RWPE1 (cell line): ENCODE results near the gene IGF2BP3.

Source experiments
- CTCF ChIA-PET: fragments of 350-600 bp; sonication (Branson Sonifier 250); formaldehyde crosslinking; extraction: SDS; loops from one replicate; lab custom pipeline; 2021; lab: Yijun Ruan, JAX
- POLR2A ChIA-PET: fragments of 400-600 bp; formaldehyde crosslinking; extraction: SDS; loops from one replicate; lab custom pipeline; 2020; ENCODE audit warnings: antibody characterized with exemption; ENCODE audit not compliant: low non-redundant PET; lab: Yijun Ruan, JAX
- DNase-seq: peaks from one replicate; pipeline ENCODE4 v3.0.0; 2012; ENCODE audit warnings: low spot score
- H3K27ac ChIP-seq: fragments of 450-650 bp; 2 replicates; pipeline ENCODE4 v1.5.1; 2017
- CTCF ChIP-seq: fragments of 450-650 bp; conservative IDR thresholded peaks from 2 replicates; pipeline ENCODE4 v1.5.1; 2017; ENCODE audit warnings: low read depth, mild to moderate bottlenecking

Gene IGF2BP3

DNA sequence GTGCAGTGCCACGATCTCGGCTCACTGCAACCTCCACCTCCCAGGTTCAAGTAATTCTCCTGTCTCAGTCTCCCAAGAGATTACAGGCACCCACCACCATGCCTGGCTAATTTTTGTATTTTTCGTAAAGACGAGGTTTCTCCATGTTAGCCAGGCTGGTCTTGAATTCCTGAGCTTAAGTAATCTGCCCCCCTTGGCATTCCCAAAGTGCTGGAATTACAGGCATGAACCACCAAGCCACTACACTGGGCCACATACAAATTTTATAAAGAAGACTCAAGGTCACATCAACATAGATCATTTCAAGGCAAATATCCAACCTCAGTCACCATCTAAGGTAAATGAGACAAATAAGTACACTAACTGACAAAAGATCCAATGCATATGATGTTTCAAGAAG lies 32.1 kb downstream of the IGF2BP3 start:
- POLR2A ChIA-PET: no interaction called here
- H3K27ac ChIP-seq: no peak overlapping the region
- CTCF ChIA-PET: no interaction called here
- DNase-seq: no peak
- no peak for TF ChIP-seq CTCF

GRCh38 chr7:23434147-23434917 lies 36.0 kb downstream of the IGF2BP3 start:
- ChIA-PET POLR2A (no interaction called here), CTCF (interaction anchor here (0.6 kb wide), 1 partner anchor 110 kb away, joined by 4 read pairs; no protein-coding TSS in a partner anchor)
- DNase-seq: no peak
- TF ChIP-seq CTCF: no peak
- no peak overlapping the region for H3K27ac ChIP-seq

DNA sequence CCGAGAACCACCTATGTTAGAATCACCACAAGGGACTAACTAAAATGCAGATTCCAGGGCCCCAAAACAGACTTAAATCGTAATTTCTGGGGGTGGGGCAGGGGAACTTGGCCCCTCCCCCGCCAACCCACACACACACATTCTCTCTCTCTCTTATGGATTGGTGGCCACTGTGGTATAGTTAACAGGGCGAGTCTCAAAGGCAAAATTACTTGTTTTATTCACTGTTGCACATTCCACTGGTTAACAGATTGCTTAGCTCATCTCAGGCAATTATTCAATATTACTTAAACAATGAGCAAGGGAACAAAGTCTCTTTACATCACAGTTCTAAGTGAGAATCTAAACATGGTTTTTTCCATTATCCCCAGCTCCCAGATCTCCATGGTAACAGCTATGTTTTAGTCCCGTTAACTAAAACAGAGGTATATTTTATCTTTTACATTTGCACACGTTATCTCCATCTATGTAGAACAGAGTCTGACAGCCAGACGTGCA lies 38.5 kb downstream of the IGF2BP3 start:
- DNase-seq: no peak
- CTCF ChIA-PET: interaction anchor here (0.6 to 3.2 kb wide), 3 partner anchors 31 to 122 kb away, joined by 3 to 20 read pairs (median 5); no protein-coding TSS in a partner anchor
- no peak for TF ChIP-seq CTCF
- no peak overlapping the region for H3K27ac ChIP-seq
- POLR2A ChIA-PET: no interaction called here

DNA sequence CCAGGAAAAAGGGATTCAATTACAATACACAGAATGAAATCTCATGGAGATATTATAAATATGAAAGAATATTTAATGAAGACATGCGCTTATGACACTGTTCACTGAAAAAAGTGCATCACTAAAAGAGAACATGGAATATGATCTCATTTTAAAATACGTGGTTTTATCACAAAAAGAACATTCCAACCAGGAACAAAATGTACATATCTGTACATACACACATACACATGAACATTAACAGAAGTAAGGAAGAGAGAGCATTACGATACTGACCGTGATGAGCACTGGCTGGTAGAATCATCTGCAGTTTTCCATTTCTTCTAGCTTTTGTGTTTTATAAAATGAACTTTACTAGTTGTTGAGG lies 39.4 kb downstream of the IGF2BP3 start:
- no peak overlapping the region for H3K27ac ChIP-seq
- POLR2A ChIA-PET: interaction anchor here (0.6 kb wide), 2 partner anchors 9 to 18 kb away, joined by 3 read pairs; no protein-coding TSS in a partner anchor
- TF ChIP-seq CTCF: no peak
- CTCF ChIA-PET: interaction anchor here (0.6 to 3.2 kb wide), 9 partner anchors 14 to 136 kb away, joined by 3 to 20 read pairs (median 3); no protein-coding TSS in a partner anchor
- no peak for DNase-seq

DNA sequence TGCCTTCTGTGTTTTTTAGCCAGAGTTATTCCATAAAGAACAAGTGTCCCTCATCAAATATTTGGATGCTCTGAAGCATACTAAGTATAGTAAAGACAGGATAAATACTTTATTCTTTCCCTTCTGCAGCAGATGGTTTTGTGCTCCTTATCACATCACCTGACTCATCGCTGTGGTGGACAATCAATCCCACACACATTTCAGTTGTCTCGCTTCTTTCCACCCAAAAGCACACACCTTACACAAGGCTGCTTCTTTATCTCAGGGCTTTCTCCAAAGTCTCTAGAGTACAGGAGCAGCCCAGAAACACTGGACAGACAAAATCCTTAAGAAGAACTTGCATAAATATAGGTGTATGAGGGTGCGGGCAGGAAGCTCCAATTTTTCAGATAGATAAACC lies 43.4 kb downstream of the IGF2BP3 start:
- CTCF ChIA-PET: no interaction called here
- no peak for DNase-seq
- TF ChIP-seq CTCF: no peak
- POLR2A ChIA-PET: no interaction called here
- no peak overlapping the region for H3K27ac ChIP-seq

- no peak for TF ChIP-seq CTCF
- CTCF ChIA-PET: no interaction called here
- no peak overlapping the region for H3K27ac ChIP-seq
- POLR2A ChIA-PET: no interaction called here
- DNase-seq: no peak
Observed at GRCh38 chr7:23422909-23423308, 47.4 kb downstream of the IGF2BP3 start.
